Measurements from ENCODE around the gene DHX29. TPM values are rescaled to one million over a fixed set of nuclear protein-coding genes. Genes with fewer than 3 reads are reported as not detected.

Gene DHX29
- total RNA-seq, 4 donors from 2014 or later, result 16.5 to 32.9 (median 25.9) TPM

DNA sequence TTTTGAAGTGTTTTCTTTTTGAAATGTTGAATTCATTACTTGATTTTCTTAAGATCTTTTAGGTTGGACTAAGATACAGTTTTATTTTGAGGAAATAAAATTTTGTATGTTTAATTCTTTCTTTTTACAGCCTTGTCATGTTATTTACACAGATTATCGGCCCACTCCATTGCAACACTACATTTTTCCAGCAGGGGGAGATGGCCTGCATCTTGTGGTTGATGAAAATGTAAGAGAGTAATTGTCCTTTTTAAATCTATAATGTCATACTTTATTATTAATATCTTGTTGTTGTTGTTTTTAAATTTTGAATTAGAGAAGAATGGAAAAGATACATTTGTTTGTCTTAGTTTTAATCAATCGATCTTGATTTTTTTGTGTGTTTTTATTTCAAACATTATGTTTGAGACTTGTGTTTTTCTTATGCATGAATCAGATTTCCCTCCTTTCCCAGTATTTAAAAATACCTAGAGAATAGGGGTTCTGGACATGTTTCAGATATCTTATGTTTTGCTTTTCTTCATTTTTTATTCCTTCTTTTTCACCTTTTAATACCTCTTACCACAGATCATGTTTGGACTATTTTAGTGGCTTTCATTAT is 37.0 kb upstream of the DHX29 start:
- H3K36me3 ChIP-seq, result peaks cover 60% of the 10 kb centered on the region
- no peak for DNase-seq (ENCODE audit: low spot score in 2 of 2)

DNA sequence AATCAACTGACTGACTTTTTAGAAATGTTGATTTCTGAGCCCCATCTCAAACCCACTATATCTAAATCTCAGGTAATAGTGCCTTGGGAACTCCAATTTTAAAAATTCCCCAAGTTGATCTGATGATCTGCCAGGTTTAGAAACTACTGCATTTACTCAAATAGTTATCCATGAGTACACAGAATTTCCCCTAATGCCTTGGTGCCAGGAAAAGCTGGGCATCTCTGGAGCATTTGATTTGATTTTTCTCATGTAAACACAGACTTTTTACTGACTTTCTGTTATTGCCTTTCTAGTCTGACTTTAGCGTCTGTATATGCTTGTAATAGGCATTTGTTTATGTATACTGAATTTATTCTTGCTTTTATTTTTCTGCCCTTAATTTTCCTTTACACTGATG is 36.1 kb upstream of the DHX29 start:
- no peaks in the 10 kb centered on the region for H3K4me1 ChIP-seq
- peaks cover 52% of the 10 kb centered on the region for H3K36me3 ChIP-seq
- no peak for DNase-seq (ENCODE audit: low spot score in 2 of 2)
- TF ChIP-seq, protein P1, sequence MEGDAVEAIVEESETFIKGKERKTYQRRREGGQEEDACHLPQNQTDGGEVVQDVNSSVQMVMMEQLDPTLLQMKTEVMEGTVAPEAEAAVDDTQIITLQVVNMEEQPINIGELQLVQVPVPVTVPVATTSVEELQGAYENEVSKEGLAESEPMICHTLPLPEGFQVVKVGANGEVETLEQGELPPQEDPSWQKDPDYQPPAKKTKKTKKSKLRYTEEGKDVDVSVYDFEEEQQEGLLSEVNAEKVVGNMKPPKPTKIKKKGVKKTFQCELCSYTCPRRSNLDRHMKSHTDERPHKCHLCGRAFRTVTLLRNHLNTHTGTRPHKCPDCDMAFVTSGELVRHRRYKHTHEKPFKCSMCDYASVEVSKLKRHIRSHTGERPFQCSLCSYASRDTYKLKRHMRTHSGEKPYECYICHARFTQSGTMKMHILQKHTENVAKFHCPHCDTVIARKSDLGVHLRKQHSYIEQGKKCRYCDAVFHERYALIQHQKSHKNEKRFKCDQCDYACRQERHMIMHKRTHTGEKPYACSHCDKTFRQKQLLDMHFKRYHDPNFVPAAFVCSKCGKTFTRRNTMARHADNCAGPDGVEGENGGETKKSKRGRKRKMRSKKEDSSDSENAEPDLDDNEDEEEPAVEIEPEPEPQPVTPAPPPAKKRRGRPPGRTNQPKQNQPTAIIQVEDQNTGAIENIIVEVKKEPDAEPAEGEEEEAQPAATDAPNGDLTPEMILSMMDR (IDR thresholded peaks at IDR 0.05), result no peak
- TF ChIP-seq EP300 (IDR thresholded peaks at IDR 0.05), result no peak
- H3K4me3 ChIP-seq, result no peak overlapping the region
- H3K9me3 ChIP-seq, result no peaks in the 10 kb centered on the region
- no peak overlapping the region for H3K27ac ChIP-seq
- no peaks in the 10 kb centered on the region for H3K27me3 ChIP-seq
- WGBS, result 75% methylated on average over 1 of the region's 1 CpG

More for the DNA sequence above, 37.0 kb upstream of the DHX29 start:
- 47% methylated on average over 2 of the region's 2 CpGs for WGBS
- Histone ChIP-seq H3K9me3 (no peaks in the 10 kb centered on the region), H3K27me3 (no peaks in the 10 kb centered on the region), H3K4me1 (no peaks in the 10 kb centered on the region), H3K4me3 (no peak overlapping the region), H3K27ac (no peak overlapping the region)
- TF ChIP-seq, protein P1 (IDR thresholded peaks at IDR 0.05), result peak; percentile 81 to 84
- TF ChIP-seq POLR2AphosphoS5 (IDR thresholded peaks at IDR 0.05), result no peak

DNA sequence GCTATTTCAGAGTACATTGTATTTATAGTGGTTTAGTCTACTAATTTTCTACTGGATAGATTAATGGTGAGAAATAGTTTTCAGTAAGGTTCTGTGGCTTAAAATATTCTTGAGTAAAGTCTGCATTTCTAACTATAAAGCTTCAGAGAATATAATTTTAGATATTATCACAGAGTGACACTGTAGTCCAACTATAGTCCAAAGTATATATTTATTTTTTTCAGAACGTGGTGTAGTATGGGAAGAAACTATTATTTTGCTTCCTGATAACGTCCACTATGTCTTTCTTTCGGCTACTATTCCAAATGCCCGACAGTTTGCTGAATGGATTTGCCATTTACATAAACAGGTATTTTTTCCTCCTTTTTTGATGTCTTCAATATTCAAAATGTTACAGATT is 35.6 kb upstream of the DHX29 start:
- Histone ChIP-seq H3K27ac (no peak overlapping the region), H3K9me3 (no peaks in the 10 kb centered on the region), H3K4me3 (no peak overlapping the region), H3K4me1 (no peaks in the 10 kb centered on the region), H3K27me3 (no peaks in the 10 kb centered on the region), H3K36me3 (peaks cover 47% of the 10 kb centered on the region)
- no peak for TF ChIP-seq EP300 (IDR thresholded peaks at IDR 0.05)
- TF ChIP-seq, protein P1 (IDR thresholded peaks at IDR 0.05), result no peak
- no peak for TF ChIP-seq POLR2AphosphoS5 (IDR thresholded peaks at IDR 0.05)
- TF ChIP-seq POLR2A (IDR thresholded peaks at IDR 0.05), result no peak
- no peak for DNase-seq (ENCODE audit: low spot score in 2 of 2)
- WGBS, result 95% methylated on average over 4 of the region's 4 CpGs

DNA sequence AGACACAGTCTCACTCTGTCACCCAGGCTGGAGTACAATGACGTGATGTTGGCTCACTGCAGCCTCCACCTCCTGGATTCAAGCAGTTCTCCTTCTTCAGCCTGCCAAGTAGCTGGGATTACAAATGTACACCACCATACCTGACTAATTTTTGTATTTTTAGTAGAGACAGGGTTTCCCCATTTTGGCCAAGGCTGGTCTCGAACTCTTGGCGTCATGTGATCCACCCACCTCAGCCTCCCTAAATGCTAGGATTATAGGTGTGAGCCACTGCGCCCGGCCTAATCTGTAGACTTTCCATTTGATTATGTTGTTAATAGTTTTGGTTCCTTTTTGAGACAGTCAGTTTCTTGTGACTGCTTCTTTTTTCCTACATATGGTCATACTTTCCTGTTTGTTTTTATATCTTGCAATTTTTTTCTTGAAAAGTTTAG is 31.3 kb upstream of the DHX29 start:
- no peak overlapping the region for H3K4me3 ChIP-seq
- H3K9me3 ChIP-seq, result no peaks in the 10 kb centered on the region
- no peaks in the 10 kb centered on the region for H3K27me3 ChIP-seq
- H3K36me3 ChIP-seq, result peaks cover 25% of the 10 kb centered on the region
- no peak overlapping the region for H3K27ac ChIP-seq
- DNase-seq (ENCODE audit: low spot score in 2 of 2), result no peak
- 83% methylated on average over 5 of the region's 5 CpGs for WGBS
- TF ChIP-seq, protein P1 (IDR thresholded peaks at IDR 0.05), result no peak
- no peak for TF ChIP-seq POLR2AphosphoS5 (IDR thresholded peaks at IDR 0.05)
- no peak for TF ChIP-seq POLR2A (IDR thresholded peaks at IDR 0.05)
- no peak for TF ChIP-seq EP300 (IDR thresholded peaks at IDR 0.05)
- H3K4me1 ChIP-seq, result no peaks in the 10 kb centered on the region

DNA sequence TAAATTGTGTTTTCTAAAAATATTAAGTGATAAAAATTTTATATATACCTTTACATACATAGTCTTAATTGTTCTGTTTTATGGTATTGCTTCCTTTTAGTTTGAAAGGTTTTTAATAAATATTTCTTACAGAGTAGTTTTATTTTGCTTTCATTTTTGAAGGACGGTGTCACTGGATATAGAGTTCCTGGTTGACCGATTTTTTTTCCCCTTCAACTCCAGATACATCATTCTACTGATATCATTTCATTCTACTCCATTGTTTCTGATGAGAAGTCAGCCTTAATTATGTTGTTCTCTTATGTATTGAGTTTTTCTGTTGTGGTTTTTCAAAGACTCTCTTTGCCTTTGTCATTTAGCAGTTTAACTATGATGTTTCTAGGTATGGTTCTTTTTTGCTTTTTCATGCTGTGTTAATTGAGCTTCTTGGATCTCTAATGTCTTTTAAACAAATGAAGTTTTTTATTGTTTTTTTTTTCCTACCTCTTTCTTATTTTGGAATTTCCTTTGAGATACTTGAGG is 30.7 kb upstream of the DHX29 start:
- no peak for TF ChIP-seq POLR2AphosphoS5 (IDR thresholded peaks at IDR 0.05)
- TF ChIP-seq, protein P1 (IDR thresholded peaks at IDR 0.05), result no peak
- no peak for TF ChIP-seq EP300 (IDR thresholded peaks at IDR 0.05)
- TF ChIP-seq POLR2A (IDR thresholded peaks at IDR 0.05), result no peak
- 78% methylated on average over 2 of the region's 2 CpGs for WGBS
- Histone ChIP-seq H3K9me3 (no peaks in the 10 kb centered on the region), H3K4me3 (no peak overlapping the region), H3K4me1 (no peaks in the 10 kb centered on the region), H3K36me3 (peaks cover 21% of the 10 kb centered on the region), H3K27ac (no peak overlapping the region), H3K27me3 (no peaks in the 10 kb centered on the region)
- DNase-seq (ENCODE audit: low spot score in 2 of 2), result no peak

Data from suprapubic skin (tissue), 4 donors.